Measurements from ENCODE around the gene ANKRD6.
A peak's percentile ranks its signal among the peaks of the same experiment; 100 is the strongest.

The ANKRD6 gene

GRCh38 chr6:89413006-89413400 is 19.9 kb upstream of the ANKRD6 start:
- DNase-seq (ENCODE audit: low spot score): no peak

GRCh38 chr6:89414215-89414614 is 18.7 kb upstream of the ANKRD6 start:
- no peak for DNase-seq (ENCODE audit: low spot score)

- no peak for DNase-seq (ENCODE audit: low spot score)
Observed at GRCh38 chr6:89415185-89415584, 17.8 kb upstream of the ANKRD6 start.

GRCh38 chr6:89416796-89417195 is 16.2 kb upstream of the ANKRD6 start:
- no peak for DNase-seq (ENCODE audit: low spot score)

- DNase-seq (ENCODE audit: low spot score): no peak
Observed at GRCh38 chr6:89430201-89430962, 2.6 kb upstream of the ANKRD6 start.

GRCh38 chr6:89433252-89434149 is 549 bp downstream of the ANKRD6 start:
- DNase-seq (ENCODE audit: low spot score): peak; percentile 22

- no peak for DNase-seq (ENCODE audit: low spot score)
Observed at GRCh38 chr6:89434150-89434499, 1.2 kb downstream of the ANKRD6 start.

DNA sequence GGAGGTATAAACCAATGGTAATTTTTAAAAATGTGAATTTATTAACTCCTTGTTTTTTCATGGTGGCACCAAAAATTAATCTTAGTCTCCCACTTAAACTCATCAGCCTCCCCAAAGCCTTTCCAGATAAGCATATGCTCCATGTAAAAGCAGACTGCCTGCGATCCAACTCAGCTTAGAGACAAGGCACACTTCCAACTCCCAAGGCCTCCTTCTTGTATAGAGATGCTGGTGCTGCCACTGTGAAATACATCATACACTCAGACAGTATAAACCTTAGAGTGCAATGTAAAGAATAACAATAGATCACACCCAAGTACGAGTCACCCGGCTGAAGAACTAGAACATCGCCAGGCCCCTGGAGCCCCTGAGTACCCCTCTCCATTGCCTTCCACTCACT is 2.0 kb downstream of the ANKRD6 start:
- DNase-seq (ENCODE audit: low spot score): no peak

DNA sequence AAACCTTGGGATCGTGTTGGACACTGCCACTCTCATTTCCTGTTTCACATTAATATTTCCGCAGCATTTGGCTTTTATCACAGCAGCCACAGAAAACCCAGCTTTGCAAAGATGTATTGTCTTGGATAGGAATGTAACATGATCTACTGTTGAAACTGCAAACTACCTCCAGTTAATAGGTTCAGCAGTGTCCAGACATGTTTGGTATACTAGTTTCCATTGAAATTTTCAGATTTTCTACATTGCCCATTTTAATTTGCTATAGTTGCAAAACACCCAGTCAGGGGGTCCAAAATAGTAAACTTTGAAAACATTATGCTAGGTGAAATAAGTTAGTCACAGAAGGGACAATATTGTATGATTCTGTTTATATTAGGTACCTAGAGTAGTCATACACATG is 3.3 kb downstream of the ANKRD6 start:
- no peak for DNase-seq (ENCODE audit: low spot score)

DNA sequence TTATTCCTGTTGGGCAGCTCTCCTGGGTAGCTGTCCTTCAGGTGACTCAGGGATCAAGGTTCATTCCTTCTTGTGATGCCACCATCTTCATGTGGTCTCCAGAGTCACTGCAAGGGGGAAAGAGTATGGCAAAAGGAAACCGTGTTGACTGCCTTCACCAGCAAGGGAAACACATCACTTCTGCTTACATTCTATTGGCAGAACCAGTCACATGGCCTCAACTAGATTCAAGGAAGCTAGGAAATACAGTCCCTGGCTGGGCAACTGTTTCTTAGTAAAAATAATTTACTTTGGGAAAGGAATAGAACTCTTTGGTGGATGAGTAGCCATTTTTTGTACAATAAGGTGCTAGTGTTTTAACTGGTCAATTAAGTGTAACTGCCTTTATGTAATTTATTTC is 5.3 kb downstream of the ANKRD6 start:
- DNase-seq (ENCODE audit: low spot score): no peak

DNA sequence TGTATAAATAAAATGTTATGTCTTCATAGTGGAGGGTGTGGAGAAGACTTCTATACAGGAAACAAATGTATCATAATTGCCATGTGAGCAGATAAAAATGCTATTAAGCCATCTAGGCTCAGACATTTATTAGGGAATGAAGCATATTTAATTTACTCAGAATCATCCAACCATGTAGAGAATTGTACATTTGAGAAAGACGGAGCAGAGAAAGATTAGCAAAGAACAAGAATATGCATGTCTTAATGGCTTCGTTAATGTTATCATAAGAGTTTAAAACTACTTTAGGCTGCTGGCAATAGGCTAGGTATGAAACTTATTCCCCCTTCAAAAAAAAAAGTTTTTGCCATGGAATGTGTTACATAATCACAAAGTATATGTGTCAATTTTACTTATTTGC is 6.1 kb downstream of the ANKRD6 start:
- no peak for DNase-seq (ENCODE audit: low spot score)

DNA sequence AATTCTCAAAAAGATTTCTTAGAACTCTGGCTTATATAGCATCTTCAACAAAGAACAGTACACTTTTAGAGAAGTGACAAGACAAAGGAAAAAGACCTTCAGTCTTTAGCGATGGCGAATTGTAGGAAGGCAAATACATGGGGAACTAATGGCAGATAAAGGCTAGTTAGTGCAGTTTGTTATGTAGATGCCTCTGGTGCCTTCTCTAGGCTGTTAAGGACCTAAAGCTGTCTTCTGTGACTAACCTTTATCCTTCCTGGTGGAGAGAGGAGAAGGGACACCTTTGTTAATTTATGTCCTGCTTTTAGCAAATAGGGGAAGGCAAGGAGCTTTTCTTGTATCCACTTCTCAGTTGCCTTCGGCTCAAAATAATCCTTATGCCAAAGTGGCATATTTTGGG is 7.2 kb downstream of the ANKRD6 start:
- DNase-seq (ENCODE audit: low spot score): no peak

- DNase-seq (ENCODE audit: low spot score): no peak
Observed at GRCh38 chr6:89443658-89444057, 10.7 kb downstream of the ANKRD6 start.

GRCh38 chr6:89449193-89449592 is 16.2 kb downstream of the ANKRD6 start:
- DNase-seq (ENCODE audit: low spot score): no peak

- DNase-seq (ENCODE audit: low spot score): no peak
Observed at GRCh38 chr6:89452281-89452680, 19.3 kb downstream of the ANKRD6 start.

- DNase-seq (ENCODE audit: low spot score): no peak
Observed at GRCh38 chr6:89454300-89454699, 21.3 kb downstream of the ANKRD6 start.

DNA sequence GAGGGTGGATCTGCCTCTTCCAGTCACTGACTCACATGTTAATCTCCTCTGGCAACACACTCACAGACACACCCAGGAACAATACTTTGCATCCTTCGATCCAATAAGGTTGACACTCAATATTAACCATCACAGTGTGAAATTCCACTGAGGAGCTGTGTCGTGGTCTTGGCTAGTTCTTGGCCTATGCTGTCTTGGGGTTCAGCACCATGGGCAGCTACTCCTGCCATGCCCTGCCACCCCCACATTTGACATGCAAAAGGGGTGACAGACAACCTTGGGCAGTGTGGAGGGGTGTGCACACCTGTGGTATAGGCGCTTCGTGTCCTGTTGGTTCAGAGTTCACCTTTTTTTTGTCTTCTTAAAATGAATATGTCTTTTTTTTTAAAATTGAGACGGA is 25.8 kb downstream of the ANKRD6 start:
- DNase-seq (ENCODE audit: low spot score): no peak

DNA sequence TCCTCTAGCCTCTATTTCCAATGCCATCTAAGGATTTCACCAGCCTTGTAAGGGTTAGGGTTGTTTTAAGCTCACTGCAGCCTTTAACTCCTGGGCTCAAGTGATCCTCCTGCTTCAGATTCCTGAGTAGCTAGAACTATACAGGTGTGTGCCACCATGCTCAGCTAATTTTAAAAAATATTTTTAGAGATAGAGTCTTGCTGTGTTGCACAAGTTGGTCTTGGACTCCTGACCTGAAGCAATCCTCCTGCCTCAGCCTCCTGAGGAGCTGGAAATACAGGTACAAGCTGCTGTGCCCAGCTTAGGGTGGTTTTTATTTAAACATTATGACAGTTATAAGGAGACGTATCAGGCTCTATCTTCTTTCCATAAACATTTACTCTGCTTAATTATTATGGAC is 26.5 kb downstream of the ANKRD6 start:
- no peak for DNase-seq (ENCODE audit: low spot score)

DNA sequence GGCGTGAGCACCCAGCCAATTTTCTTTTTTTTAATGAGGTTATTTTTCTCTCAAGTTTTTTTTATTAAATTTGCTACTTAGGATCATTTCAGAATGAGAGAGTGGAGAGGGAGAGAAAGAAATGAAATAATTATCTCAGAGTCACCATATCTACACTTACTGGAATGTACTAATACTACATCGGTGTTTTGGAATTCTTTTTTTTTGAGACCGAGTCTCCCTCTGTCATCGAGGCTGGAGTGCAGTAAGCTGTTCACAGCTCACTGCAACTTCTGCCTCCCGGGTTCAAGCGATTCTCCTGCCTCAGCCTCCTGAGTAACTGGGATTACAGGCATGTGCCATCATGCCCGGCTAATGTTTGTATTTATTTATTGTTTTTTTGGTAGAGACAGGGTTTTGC is 27.8 kb downstream of the ANKRD6 start:
- no peak for DNase-seq (ENCODE audit: low spot score)

GRCh38 chr6:89462503-89462902 is 29.6 kb downstream of the ANKRD6 start:
- DNase-seq (ENCODE audit: low spot score): no peak

- no peak for DNase-seq (ENCODE audit: low spot score)
Observed at GRCh38 chr6:89464295-89464694, 31.3 kb downstream of the ANKRD6 start.

GRCh38 chr6:89467437-89467836 is 34.5 kb downstream of the ANKRD6 start:
- DNase-seq (ENCODE audit: low spot score): no peak

DNA sequence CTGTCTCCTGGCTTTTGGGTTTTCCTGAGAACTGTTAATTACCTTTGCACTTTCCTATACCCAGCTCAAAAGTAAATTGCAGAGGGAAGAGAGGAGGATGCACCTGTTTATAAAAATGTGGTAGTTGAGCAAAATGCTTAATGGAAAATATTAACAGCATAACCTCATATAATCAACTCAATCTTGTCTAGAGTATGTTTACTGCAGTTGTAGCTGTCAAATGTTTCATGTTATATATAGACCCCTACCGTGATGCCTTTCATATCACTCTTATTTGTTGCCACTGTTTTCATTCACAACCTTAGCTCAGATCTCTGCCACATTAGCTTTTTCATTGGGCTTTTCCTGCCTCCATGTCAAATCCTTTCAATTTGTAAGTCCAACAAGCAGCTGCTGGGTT is 36.0 kb downstream of the ANKRD6 start:
- no peak for DNase-seq (ENCODE audit: low spot score)

Data from HuH-7.5 (cell line).